ENCODE measurements around the gene UQCC2. TPM values are rescaled to one million over a fixed set of nuclear protein-coding genes. Genes with fewer than 3 reads are reported as not detected.
A peak's percentile ranks its signal among the peaks of the same experiment; 100 is the strongest.

UQCC2 gene
- total RNA-seq, 1 experiment from 2014 or later: 99.2 TPM

DNA sequence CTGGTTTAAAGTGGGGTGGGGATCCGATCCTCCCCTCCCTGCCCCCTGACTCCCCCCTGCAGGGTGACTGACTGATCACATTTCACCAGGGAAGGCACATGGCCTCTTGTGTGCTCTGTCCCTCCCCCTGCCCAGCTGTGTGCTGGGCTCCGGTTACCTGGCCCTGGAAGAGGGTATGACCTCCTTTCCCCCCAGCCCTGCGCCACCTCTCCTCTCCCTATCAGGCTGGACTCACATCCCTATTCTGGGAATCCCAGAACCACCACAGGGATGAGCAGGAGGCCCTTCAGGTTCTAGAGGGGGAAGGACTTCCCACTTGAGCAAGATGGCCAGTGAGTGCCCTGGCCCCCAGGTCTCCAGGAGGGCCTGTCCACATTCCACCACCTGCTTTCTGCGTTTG is 37.3 kb upstream of the UQCC2 start:
- Histone ChIP-seq H3K36me3 (no peaks in the 10 kb centered on the region), H3K4me3 (no peak overlapping the region), H3K27ac (no peak overlapping the region), H3K9me3 (replicated peaks) (no peaks in the 10 kb centered on the region), H3K27me3 (replicated peaks) (no peaks in the 10 kb centered on the region), H3K4me1 (replicated peaks) (peaks cover 35% of the 10 kb centered on the region)
- DNase-seq (ENCODE audit: low read depth in 1 of 2, low spot score in 2 of 2): no peak

DNA sequence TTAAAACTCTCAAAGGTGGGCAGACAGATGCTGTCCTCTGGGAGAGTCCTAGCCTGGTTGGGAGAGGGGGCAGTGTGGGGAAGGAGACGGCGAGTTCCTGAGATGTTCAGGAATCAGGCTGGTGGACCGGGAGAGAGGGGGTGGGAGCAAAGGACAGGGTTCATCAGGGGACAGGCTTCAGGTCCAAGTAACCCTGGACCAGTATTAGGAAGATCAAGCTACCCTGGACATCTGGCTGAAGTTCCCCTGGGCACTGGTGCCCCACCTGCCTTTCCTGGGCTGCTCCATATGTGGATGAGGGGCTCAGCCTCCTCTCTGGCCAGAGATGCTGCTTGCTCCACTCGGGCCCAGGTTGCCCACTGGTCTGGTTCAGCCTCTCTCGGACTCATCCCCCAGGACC is 36.3 kb upstream of the UQCC2 start:
- Histone ChIP-seq H3K4me3 (no peak overlapping the region), H3K27ac (no peak overlapping the region), H3K9me3 (replicated peaks) (no peaks in the 10 kb centered on the region), H3K36me3 (no peaks in the 10 kb centered on the region; the same call in 1 of the 2 replicates), H3K27me3 (replicated peaks) (no peaks in the 10 kb centered on the region), H3K4me1 (replicated peaks) (peaks cover 35% of the 10 kb centered on the region)
- DNase-seq (ENCODE audit: low read depth in 1 of 2, low spot score in 2 of 2): no peak

DNA sequence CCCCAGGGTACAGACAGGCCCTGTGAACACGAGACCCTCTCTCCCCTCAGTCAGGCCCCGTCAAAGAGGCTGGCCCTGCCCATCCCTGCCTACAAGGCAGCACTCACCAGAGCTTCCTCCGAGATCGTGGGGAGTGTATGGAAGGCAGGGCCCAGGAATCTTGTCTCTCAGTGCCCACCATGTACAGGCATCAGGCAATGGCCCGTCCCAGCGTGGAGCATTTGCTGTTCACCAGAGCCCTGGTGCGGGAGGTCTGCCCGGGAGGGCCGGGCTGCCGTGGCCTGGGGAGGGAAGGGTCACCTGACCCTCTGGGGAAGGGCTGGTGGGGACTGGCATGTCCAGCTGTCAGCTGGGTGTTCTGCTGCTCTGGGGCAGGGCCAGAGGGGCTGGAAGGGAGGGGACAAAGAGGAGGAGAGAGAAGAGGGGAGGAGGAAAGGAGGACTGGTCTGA is 35.2 kb upstream of the UQCC2 start, which contains the start of gene IP6K3:
Gene IP6K3, minus strand, starts transcription at position 255 of the 450 bp plus-strand sequence. CDS start 11,429 bp downstream, outside the sequence.
- Histone ChIP-seq H3K27me3 (replicated peaks) (no peaks in the 10 kb centered on the region), H3K27ac (peak within 1 kb of the TSS; percentile 53), H3K36me3 (no peaks in the 10 kb centered on the region; the same call in 1 of the 2 replicates), H3K9me3 (replicated peaks) (no peaks in the 10 kb centered on the region), H3K4me3 (peak within 1 kb of the TSS; percentile 35), H3K4me1 (replicated peaks) (peaks cover 35% of the 10 kb centered on the region)
- DNase-seq (ENCODE audit: low read depth in 1 of 2, low spot score in 2 of 2): peak in 1 of 2 experiments; percentile 55

DNA sequence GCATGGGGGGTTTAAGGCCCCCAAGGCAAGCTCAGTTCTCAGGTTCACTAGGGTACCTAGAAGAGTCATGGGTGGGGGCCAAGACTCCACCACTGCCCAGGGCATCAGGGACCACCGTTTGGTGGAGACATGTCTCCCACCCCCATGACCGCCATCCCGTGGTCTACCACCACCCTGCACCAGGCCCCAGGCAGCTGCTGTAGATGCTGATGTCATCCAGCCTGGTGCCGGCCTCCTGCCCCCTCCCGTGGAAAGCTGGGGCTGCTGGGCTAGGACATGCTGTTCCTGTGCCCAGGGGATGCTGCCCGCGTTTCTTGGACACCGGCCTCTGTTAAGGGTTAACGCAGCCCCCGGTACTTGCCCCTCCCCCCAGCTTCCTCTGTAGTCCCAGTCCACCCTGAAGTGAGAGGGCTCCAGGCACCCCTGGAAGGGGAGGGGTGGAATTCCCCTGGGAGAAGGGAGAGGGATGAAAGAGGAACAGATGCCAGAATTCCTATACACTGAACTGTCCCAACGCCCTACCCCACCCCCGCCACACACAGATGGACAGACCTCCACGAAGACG is 34.6 kb upstream of the UQCC2 start:
- no peaks in the 10 kb centered on the region for H3K9me3 ChIP-seq (replicated peaks)
- peak overlapping the region; percentile 35 for H3K4me3 ChIP-seq
- peak; percentile 84 to 87 for DNase-seq (ENCODE audit: low read depth in 1 of 2, low spot score in 2 of 2)
- H3K27ac ChIP-seq: peak overlapping the region; percentile 53
- H3K27me3 ChIP-seq (replicated peaks): no peaks in the 10 kb centered on the region
- H3K36me3 ChIP-seq: no peaks in the 10 kb centered on the region; the same call in 1 of the 2 replicates
- H3K4me1 ChIP-seq (replicated peaks): peaks cover 35% of the 10 kb centered on the region

DNA sequence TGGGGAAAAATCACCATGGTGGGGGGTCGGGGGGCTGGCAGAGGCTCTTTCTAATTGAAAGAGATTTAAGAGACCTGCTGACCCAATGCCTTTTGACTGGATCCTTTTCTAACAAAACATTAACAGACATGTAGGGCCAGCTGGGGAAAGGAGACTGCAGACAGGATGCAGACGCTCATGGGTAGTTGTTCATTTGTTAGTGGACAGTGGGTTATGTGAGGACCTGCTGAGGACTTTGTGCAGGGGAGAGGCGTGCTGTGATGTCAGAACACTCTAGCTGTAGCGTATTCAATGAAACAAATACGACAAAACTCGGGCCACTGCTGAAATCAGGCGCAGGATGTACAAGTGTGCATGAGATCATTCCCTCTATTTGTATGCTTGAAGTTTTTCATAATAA is 34.0 kb upstream of the UQCC2 start:
- Histone ChIP-seq H3K27ac (peak overlapping the region; percentile 53), H3K36me3 (no peaks in the 10 kb centered on the region; the same call in 1 of the 2 replicates), H3K9me3 (replicated peaks) (no peaks in the 10 kb centered on the region), H3K4me3 (peak overlapping the region; percentile 35), H3K27me3 (replicated peaks) (no peaks in the 10 kb centered on the region), H3K4me1 (replicated peaks) (peaks cover 35% of the 10 kb centered on the region)
- DNase-seq (ENCODE audit: low read depth in 1 of 2, low spot score in 2 of 2): peak in 1 of 2 experiments; percentile 15

DNA sequence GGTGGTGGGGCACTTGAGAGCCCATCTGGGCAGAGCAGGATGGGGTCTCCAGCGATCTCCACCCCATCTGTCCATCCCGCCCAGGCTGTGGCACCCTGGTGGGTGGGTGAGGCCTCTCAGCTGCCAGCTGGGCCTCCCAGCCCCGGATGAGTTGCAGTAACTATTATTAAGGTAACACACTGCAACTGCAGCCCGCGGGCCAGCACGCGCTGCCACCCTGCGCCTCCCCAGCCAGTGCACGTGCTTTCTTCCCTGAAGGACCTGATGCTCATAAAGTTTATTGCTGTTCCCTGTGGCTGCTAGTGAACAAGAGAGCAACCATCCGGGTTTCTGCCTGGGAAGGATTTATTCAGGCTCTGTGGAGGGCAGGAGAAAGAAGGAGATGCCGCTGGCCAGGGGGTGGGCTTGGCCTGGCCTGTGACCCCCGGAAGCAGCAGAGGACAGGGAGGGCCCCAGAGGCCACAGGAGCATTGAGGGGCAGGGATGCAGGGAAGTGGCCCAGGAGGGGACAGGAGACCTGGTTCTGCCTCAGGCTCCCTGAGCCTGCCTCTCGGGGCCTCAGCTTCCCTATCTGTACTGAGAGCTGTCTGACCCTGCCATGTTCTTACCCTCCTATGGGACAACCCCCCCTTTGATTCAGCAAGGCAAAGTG is 33.5 kb upstream of the UQCC2 start:
- peak in 1 of 2 experiments; percentile 7 for DNase-seq (ENCODE audit: low read depth in 1 of 2, low spot score in 2 of 2)
- no peaks in the 10 kb centered on the region; the same call in 1 of the 2 replicates for H3K36me3 ChIP-seq
- no peaks in the 10 kb centered on the region for H3K27me3 ChIP-seq (replicated peaks)
- H3K4me1 ChIP-seq (replicated peaks): peaks cover 35% of the 10 kb centered on the region
- H3K4me3 ChIP-seq: no peak overlapping the region
- H3K27ac ChIP-seq: peak overlapping the region; percentile 53
- no peaks in the 10 kb centered on the region for H3K9me3 ChIP-seq (replicated peaks)

DNA sequence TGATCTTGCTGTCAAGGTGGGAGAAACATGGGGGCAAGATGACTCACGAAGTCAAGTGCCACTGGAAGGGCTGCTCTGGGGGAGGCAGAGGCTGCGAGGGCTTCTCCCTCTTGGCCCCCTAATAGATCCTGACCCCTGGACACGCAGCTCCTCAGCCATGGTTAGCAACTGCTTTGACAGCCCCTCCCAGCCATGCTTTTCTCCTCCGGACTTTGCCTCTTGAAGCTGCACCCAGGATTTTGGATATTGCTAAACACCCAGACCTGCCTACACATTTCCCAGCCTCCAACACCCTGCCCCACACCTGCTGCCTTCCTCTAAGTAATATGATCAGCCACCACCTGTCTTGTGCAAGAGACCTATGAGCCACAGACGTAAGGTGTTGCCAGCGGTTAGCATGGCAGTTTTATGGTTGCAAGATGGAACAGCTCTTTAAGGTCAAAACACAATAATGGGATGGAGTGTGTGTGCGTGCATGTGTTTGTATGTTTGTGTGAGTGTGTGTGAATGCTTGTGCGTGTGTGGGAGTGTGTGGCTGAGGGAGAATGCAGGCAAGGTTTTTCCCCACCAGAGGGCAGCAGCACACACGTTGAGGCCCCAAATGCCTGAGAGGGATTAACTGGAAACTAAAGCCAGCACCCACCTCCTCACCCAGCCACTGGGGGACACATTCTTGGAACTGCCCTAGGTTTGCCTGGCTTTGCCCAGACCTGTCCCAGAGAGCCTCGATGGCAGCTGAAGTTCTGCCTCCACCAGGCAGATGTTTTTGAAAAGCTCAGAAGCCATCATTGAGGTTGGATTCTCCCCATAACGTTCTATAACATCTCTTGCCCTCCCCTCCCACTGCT is 32.7 kb upstream of the UQCC2 start:
- Histone ChIP-seq H3K4me1 (replicated peaks) (peaks cover 43% of the 10 kb centered on the region), H3K27ac (no peak overlapping the region), H3K9me3 (replicated peaks) (no peaks in the 10 kb centered on the region), H3K4me3 (no peak overlapping the region), H3K36me3 (no peaks in the 10 kb centered on the region; the same call in 1 of the 2 replicates), H3K27me3 (replicated peaks) (no peaks in the 10 kb centered on the region)
- DNase-seq (ENCODE audit: low read depth in 1 of 2, low spot score in 2 of 2): peak; percentile 66 to 78

DNA sequence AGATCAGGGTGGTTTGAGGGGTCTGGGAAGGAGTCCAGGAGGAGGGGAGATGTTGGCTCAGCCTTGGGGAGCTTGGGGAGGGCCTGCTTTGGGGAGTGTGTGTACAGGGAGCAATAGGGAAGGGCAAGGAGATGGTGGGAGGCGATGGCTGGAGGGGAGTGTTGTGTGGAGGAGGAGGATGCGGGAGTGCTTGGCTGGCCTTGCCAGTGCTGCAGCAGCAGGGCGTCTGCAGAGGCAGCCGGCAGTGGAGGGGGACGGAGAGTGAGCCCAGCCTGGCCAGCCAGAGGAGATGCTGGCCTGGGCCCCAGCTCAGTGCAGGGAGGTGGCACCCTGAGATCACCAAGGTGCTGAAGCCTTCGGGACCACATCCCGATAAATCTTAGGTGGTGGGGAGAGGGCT is 31.3 kb upstream of the UQCC2 start:
- Histone ChIP-seq H3K9me3 (replicated peaks) (no peaks in the 10 kb centered on the region), H3K4me1 (replicated peaks) (peaks cover 42% of the 10 kb centered on the region), H3K36me3 (no peaks in the 10 kb centered on the region; the same call in 1 of the 2 replicates), H3K4me3 (no peak overlapping the region), H3K27me3 (replicated peaks) (no peaks in the 10 kb centered on the region), H3K27ac (no peak overlapping the region)
- DNase-seq (ENCODE audit: low read depth in 1 of 2, low spot score in 2 of 2): no peak

DNA sequence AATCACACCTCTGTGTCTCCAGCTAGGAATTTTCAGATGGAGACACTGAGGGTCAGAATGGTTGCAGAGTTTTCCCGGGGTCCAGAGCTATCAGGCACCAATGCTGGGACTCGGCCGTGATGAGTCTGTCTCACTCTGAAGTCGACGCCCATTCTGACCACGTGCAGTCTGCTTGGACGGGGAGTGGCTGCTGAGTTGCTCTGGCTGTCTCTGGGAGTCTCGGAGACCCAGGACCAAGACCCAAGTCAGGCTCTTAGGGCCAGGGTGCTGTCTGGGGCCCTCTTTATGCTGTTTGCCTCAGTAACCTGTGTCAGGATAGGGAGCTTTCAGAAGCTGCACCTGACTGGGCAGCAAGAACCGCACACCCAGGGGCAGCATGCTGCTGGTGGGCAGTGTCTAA is 30.6 kb upstream of the UQCC2 start:
- no peaks in the 10 kb centered on the region for H3K9me3 ChIP-seq (replicated peaks)
- DNase-seq (ENCODE audit: low read depth in 1 of 2, low spot score in 2 of 2): no peak
- no peaks in the 10 kb centered on the region; the same call in 1 of the 2 replicates for H3K36me3 ChIP-seq
- no peak overlapping the region for H3K4me3 ChIP-seq
- no peak overlapping the region for H3K27ac ChIP-seq
- peaks cover 35% of the 10 kb centered on the region for H3K4me1 ChIP-seq (replicated peaks)
- no peaks in the 10 kb centered on the region for H3K27me3 ChIP-seq (replicated peaks)

DNA sequence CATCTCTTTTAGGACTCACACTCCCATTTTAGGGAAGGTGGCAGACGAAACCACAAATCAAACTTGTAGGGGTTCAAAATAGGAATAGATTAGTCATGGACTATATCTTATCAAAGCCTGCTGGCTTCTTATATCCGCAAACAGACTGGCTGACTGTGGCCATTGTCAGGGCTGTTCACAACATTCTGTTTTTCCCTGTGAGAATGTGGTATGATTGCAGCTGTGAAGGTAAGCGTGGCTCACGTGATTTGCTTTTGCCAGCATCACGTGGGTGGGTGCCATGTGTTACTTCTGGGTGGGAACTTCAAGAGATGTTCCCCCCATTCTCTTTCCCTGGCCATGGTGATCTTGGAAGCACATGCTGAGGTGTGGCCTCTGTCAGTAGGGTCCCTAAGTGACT is 29.3 kb upstream of the UQCC2 start:
- DNase-seq (ENCODE audit: low read depth in 1 of 2, low spot score in 2 of 2): no peak
- Histone ChIP-seq H3K36me3 (no peaks in the 10 kb centered on the region; the same call in 1 of the 2 replicates), H3K9me3 (replicated peaks) (no peaks in the 10 kb centered on the region), H3K4me1 (replicated peaks) (peaks cover 22% of the 10 kb centered on the region), H3K4me3 (no peak overlapping the region), H3K27ac (no peak overlapping the region), H3K27me3 (replicated peaks) (no peaks in the 10 kb centered on the region)

DNA sequence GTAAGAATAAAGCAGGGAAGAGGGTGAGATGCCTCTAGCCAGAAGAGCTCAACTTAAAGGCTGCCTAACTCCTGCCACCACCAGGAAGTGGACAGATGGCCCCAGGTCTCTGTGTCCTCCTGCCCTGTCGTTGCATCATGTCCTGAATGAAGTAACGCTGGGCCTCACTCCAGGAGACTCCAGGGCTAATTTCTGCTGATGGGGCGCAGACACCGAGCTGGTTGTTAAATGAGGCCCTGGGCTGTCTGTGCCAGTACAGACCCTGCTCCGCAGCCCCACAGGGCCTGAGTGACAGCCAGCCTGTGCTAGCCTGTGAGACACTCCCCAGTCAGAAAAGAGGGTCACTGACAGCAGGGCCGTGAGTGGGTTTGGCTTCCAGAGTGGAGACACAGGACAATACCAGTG is 28.7 kb upstream of the UQCC2 start:
- no peak for DNase-seq (ENCODE audit: low read depth in 1 of 2, low spot score in 2 of 2)
- H3K4me3 ChIP-seq: no peak overlapping the region
- H3K27ac ChIP-seq: no peak overlapping the region
- no peaks in the 10 kb centered on the region for H3K9me3 ChIP-seq (replicated peaks)
- peaks cover 16% of the 10 kb centered on the region for H3K4me1 ChIP-seq (replicated peaks)
- H3K27me3 ChIP-seq (replicated peaks): no peaks in the 10 kb centered on the region
- H3K36me3 ChIP-seq: peaks cover 3% of the 10 kb centered on the region; the same call in 1 of the 2 replicates

DNA sequence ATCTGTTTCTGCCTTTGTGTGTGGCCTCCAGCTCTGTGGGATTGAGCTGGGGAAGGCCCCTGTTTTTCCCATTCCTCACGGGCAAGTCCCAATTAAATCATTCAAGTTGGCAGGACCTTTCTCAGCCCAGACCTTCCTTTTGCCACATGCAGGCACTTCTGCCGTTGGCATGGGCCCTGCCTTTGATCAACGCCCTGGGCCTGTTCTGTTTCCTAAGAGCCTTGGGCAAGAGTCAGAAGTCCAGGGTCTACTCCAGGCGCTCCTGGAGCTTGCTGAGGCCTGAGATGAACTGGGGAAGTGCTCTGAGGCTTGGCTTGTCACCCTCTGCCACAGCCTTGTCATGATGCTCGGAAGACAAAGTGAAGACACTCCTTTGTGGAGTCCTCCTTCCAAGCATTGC is 28.1 kb upstream of the UQCC2 start:
- peak in 1 of 2 experiments; percentile 4 for DNase-seq (ENCODE audit: low read depth in 1 of 2, low spot score in 2 of 2)
- Histone ChIP-seq H3K4me3 (no peak overlapping the region), H3K27me3 (replicated peaks) (no peaks in the 10 kb centered on the region), H3K36me3 (peaks cover 9% of the 10 kb centered on the region; the same call in 1 of the 2 replicates), H3K9me3 (replicated peaks) (no peaks in the 10 kb centered on the region), H3K4me1 (replicated peaks) (peaks cover 10% of the 10 kb centered on the region), H3K27ac (no peak overlapping the region)

DNA sequence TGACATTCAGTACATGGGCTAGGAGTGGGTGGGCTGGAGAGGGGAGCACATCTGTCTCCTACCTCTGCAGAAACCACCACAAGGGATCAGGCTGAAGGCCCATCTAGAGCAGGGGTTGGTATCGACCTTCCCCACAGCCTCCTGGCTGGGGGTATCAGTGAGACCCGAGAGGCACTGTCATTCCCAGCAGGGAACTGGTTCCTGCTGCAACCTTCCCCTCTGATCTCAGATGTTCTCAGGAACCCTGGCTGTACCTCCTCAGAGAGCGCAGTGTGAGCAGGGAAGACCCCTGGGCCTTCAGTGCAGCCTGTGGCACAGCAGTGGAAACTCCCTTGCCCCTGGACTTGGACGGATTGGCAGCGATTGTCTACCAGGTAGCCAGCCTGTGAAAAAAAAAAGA is 27.4 kb upstream of the UQCC2 start:
- H3K27ac ChIP-seq: no peak overlapping the region
- H3K27me3 ChIP-seq (replicated peaks): no peaks in the 10 kb centered on the region
- peaks cover 8% of the 10 kb centered on the region; the same call in 1 of the 2 replicates for H3K4me1 ChIP-seq (replicated peaks)
- H3K36me3 ChIP-seq: peaks cover 9% of the 10 kb centered on the region; the same call in 1 of the 2 replicates
- H3K9me3 ChIP-seq (replicated peaks): no peaks in the 10 kb centered on the region
- no peak for DNase-seq (ENCODE audit: low read depth in 1 of 2, low spot score in 2 of 2)
- H3K4me3 ChIP-seq: no peak overlapping the region

Data from SJSA1 (cell line).